Calu3 (cell line): Measurements from ENCODE around the gene CARMIL1. TPM values are rescaled to one million over a fixed set of nuclear protein-coding genes. Genes with fewer than 3 reads are reported as not detected.
"Not testable (repeated sequence)": the region's sequence is repeated elsewhere in the genome, so short reads cannot be mapped to it uniquely, and the experiment has no call there.

Experiments used
- BruUV-seq: library from RNA; stranded (reverse); fragments of 400-500 nt; replicated peaks from 2 replicates; lab custom pipeline; 2021; lab: Mats Ljungman, UMichigan
- CTCF ChIA-PET: fragments of 300-600 bp; sonication (Branson Sonifier 250); formaldehyde crosslinking; loops from one replicate; lab custom pipeline; 2022; ENCODE audit warnings: antibody characterized with exemption; lab: Charles Lee
- DNase-seq: peaks from one replicate; pipeline ENCODE4 v3.0.0; 2022
- H3K27ac Mint-ChIP-seq: one replicate; pipeline ENCODE4 v1.8.0; 2022; ENCODE audit warnings: mixed read lengths; ENCODE audit not compliant: unreplicated experiment
- H3K27me3 Mint-ChIP-seq: one replicate; pipeline ENCODE4 v1.8.0; 2022; ENCODE audit warnings: mixed read lengths; ENCODE audit not compliant: unreplicated experiment
- H3K36me3 Mint-ChIP-seq: one replicate; pipeline ENCODE4 v1.8.0; 2022; ENCODE audit warnings: mild to moderate bottlenecking, moderate library complexity, mixed read lengths; ENCODE audit not compliant: insufficient read depth, unreplicated experiment
- H3K4me1 Mint-ChIP-seq: one replicate; pipeline ENCODE4 v1.8.0; 2022; ENCODE audit warnings: mild to moderate bottlenecking, low read depth, mixed read lengths; ENCODE audit not compliant: unreplicated experiment
- H3K4me3 Mint-ChIP-seq: one replicate; pipeline ENCODE4 v1.8.0; 2022; ENCODE audit warnings: mild to moderate bottlenecking, low read depth, moderate library complexity, mixed read lengths; ENCODE audit not compliant: unreplicated experiment
- H3K9me3 Mint-ChIP-seq: one replicate; pipeline ENCODE4 v1.8.0; 2022; ENCODE audit warnings: low read depth, mixed read lengths; ENCODE audit not compliant: unreplicated experiment
- CTCF ChIP-seq: fragments of 200-600 bp; IDR thresholded peaks from one replicate; pipeline ENCODE4 v1.8.0; 2022; ENCODE audit warnings: antibody characterized with exemption; ENCODE audit not compliant: unreplicated experiment
- intact Hi-C: fragments of 100-400 bp; cut with micrococcal nuclease; formaldehyde crosslinking; loops from one replicate; pipeline ENCODE4 v1.10.0; 2022; ENCODE audit not compliant: unreplicated experiment
- total RNA-seq: library from RNA; stranded (reverse); gene quantifications from 2 replicates; pipeline ENCODE4 v1.2.3, GENCODE V29; 2022

The CARMIL1 gene
- total RNA-seq, 1 experiment from 2014 or later = 92.4 TPM

- H3K4me1 Mint-ChIP-seq = peaks cover 25% of the 10 kb centered on the region
- CTCF ChIA-PET = interaction anchor here (1.1 kb wide), 1 partner anchor 164 kb away, joined by 7 read pairs; the partner anchor contains the start of gene CARMIL1
- H3K27me3 Mint-ChIP-seq = no peaks in the 10 kb centered on the region
- H3K9me3 Mint-ChIP-seq = no peaks in the 10 kb centered on the region
- intact Hi-C loops = no loop called here
- no peak for DNase-seq
- no peak overlapping the region for H3K27ac Mint-ChIP-seq
- BruUV-seq = no TSS peak
- no peak overlapping the region for H3K4me3 Mint-ChIP-seq
- H3K36me3 Mint-ChIP-seq = no peaks in the 10 kb centered on the region
- TF ChIP-seq CTCF = no peak
Observed at GRCh38 chr6:25442898-25443297, 163.7 kb downstream of the CARMIL1 start.

DNA sequence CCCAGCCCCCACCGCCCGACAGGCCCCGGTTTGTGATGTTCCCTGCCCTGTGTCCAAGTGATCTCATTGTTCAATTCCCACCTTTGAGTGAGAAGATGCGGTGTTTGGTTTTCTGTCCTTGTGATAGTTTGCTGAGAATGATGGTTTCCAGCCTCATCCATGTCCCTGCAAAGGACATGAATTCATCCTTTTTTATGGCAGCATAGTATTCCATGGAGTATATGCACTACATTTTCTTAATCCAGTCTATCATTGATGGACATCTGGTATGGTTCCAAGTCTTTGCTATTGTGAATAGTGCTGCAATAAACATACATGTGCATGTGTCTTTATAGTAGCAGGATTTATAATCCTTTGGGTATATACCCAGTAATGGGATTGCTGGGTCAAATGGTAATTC lies 165.3 kb downstream of the CARMIL1 start:
- intact Hi-C loops, H3K36me3 Mint-ChIP-seq, DNase-seq, CTCF ChIA-PET, H3K4me3 Mint-ChIP-seq, H3K27ac Mint-ChIP-seq, H3K9me3 Mint-ChIP-seq, H3K27me3 Mint-ChIP-seq, BruUV-seq: not testable (repeated sequence)
- peaks cover 38% of the 10 kb centered on the region for H3K4me1 Mint-ChIP-seq

- TF ChIP-seq CTCF = no peak
- H3K9me3 Mint-ChIP-seq = no peaks in the 10 kb centered on the region
- H3K27ac Mint-ChIP-seq = peak overlapping the region; percentile 14
- H3K36me3 Mint-ChIP-seq = peaks cover 5% of the 10 kb centered on the region
- BruUV-seq = no TSS peak
- H3K27me3 Mint-ChIP-seq = no peaks in the 10 kb centered on the region
- no peak overlapping the region for H3K4me3 Mint-ChIP-seq
- DNase-seq = no peak
- intact Hi-C loops = no loop called here
- CTCF ChIA-PET = no interaction called here
- H3K4me1 Mint-ChIP-seq = peaks cover 33% of the 10 kb centered on the region
Observed at GRCh38 chr6:25446830-25447569, 167.8 kb downstream of the CARMIL1 start.

DNA sequence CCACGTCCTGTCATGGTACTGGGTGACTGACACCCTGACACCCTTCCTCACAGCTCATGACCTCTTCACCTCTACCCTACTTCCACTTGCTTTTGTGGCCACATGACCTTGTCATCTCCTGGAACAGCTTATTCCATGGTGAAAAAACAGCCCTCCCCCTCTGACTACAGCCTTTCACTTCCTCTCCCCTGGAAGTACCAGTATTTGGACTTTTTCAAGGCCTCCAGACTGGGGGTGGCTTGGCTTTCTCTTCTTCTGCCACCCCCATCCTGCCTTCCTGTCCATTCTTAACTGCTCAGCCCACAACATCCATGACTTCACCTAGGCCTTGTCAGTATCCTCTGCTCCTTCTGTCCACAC lies 168.4 kb downstream of the CARMIL1 start:
- BruUV-seq = no TSS peak
- no peak for TF ChIP-seq CTCF
- CTCF ChIA-PET = interaction anchor here (0.6 to 1.0 kb wide), 2 partner anchors 43 to 327 kb away, joined by 3 to 5 read pairs; no protein-coding TSS in a partner anchor
- H3K27ac Mint-ChIP-seq = no peak overlapping the region
- no peaks in the 10 kb centered on the region for H3K27me3 Mint-ChIP-seq
- DNase-seq = no peak
- no peaks in the 10 kb centered on the region for H3K9me3 Mint-ChIP-seq
- intact Hi-C loops = no loop called here
- H3K4me3 Mint-ChIP-seq = no peak overlapping the region
- peaks cover 5% of the 10 kb centered on the region for H3K36me3 Mint-ChIP-seq
- H3K4me1 Mint-ChIP-seq = peaks cover 30% of the 10 kb centered on the region

- Mint-ChIP-seq H3K4me3 (no peak overlapping the region), H3K9me3 (no peaks in the 10 kb centered on the region), H3K36me3 (peaks cover 5% of the 10 kb centered on the region), H3K27ac (no peak overlapping the region), H3K4me1 (peaks cover 30% of the 10 kb centered on the region), H3K27me3 (no peaks in the 10 kb centered on the region)
- DNase-seq = no peak
- CTCF ChIA-PET = no interaction called here
- no TSS peak for BruUV-seq
- TF ChIP-seq CTCF = no peak
- intact Hi-C loops = no loop called here
Observed at GRCh38 chr6:25448965-25449538, 169.9 kb downstream of the CARMIL1 start.
